Astrocyte (in vitro differentiated cells and primary cell): ENCODE results near the gene ITPR2. TPM values are rescaled to one million over a fixed set of nuclear protein-coding genes. Genes with fewer than 3 reads are reported as not detected.

Experiments
- DNase-seq: peaks from one replicate; pipeline ENCODE4 v3.0.0-alpha.2; 2010; ENCODE audit warnings: low read depth
- FAIRE-seq: peaks from 2 replicates; lab custom pipeline; 2011; peaks lifted over from hg19 to GRCh38; lab: Jason Lieb, UNC
- H2AFZ ChIP-seq: 2 replicates; pipeline ENCODE4 v1.6.0; 2012; ENCODE audit warnings: low read depth, low read length, inconsistent platforms
- H3K27ac ChIP-seq: 2 replicates; pipeline ENCODE4 v1.5.1; 2011; ENCODE audit warnings: low read depth, low read length, inconsistent platforms
- H3K27me3 ChIP-seq: 2 replicates; pipeline ENCODE4 v1.6.0; 2011; ENCODE audit warnings: low read length, inconsistent platforms; ENCODE audit not compliant: insufficient read depth
- H3K36me3 ChIP-seq: 2 replicates; pipeline ENCODE4 v1.5.1; 2011; ENCODE audit warnings: low read length, inconsistent platforms; ENCODE audit not compliant: insufficient read depth
- H3K4me1 ChIP-seq: 2 replicates; pipeline ENCODE4 v1.5.1; 2011; ENCODE audit warnings: low read length, inconsistent platforms; ENCODE audit not compliant: insufficient read depth
- H3K4me2 ChIP-seq: 2 replicates; pipeline ENCODE4 v1.6.0; 2012; ENCODE audit warnings: low read length, inconsistent platforms
- H3K4me3 ChIP-seq: 2 replicates; pipeline ENCODE4 v1.5.1; 2011; ENCODE audit warnings: low read depth, mild to moderate bottlenecking, low read length, inconsistent platforms; ENCODE audit not compliant: insufficient read depth
- H3K79me2 ChIP-seq: 2 replicates; pipeline ENCODE4 v1.6.0; 2012; ENCODE audit warnings: mild to moderate bottlenecking, low read length, inconsistent platforms; ENCODE audit not compliant: insufficient read depth
- H3K9ac ChIP-seq: 2 replicates; pipeline ENCODE4 v1.6.0; 2012; ENCODE audit warnings: mild to moderate bottlenecking, low read length, inconsistent platforms
- H3K9me3 ChIP-seq: 2 replicates; pipeline ENCODE4 v1.5.1; 2012; ENCODE audit warnings: low read depth, mild to moderate bottlenecking, low read length, inconsistent platforms; ENCODE audit not compliant: insufficient read depth
- H4K20me1 ChIP-seq: 2 replicates; pipeline ENCODE4 v1.6.0; 2012; ENCODE audit warnings: low read length, inconsistent platforms; ENCODE audit not compliant: insufficient read depth
- H3K27ac Mint-ChIP-seq: one replicate; pipeline ENCODE4 v1.8.0; 2021; ENCODE audit warnings: mild to moderate bottlenecking, mixed read lengths; ENCODE audit not compliant: unreplicated experiment
- H3K27me3 Mint-ChIP-seq: one replicate; pipeline ENCODE4 v1.8.0; 2021; ENCODE audit warnings: low read depth, mixed read lengths; ENCODE audit not compliant: unreplicated experiment
- H3K36me3 Mint-ChIP-seq: one replicate; pipeline ENCODE4 v1.8.0; 2021; ENCODE audit warnings: low read depth, mixed read lengths; ENCODE audit not compliant: unreplicated experiment
- H3K4me1 Mint-ChIP-seq: one replicate; pipeline ENCODE4 v1.8.0; 2021; ENCODE audit warnings: low read depth, mixed read lengths; ENCODE audit not compliant: unreplicated experiment
- H3K4me3 Mint-ChIP-seq: one replicate; pipeline ENCODE4 v1.8.0; 2021; ENCODE audit warnings: mild to moderate bottlenecking, moderate library complexity, mixed read lengths; ENCODE audit not compliant: unreplicated experiment
- H3K9me3 Mint-ChIP-seq: one replicate; pipeline ENCODE4 v1.8.0; 2021; ENCODE audit warnings: mild to moderate bottlenecking, mixed read lengths; ENCODE audit not compliant: unreplicated experiment
- EZH2 ChIP-seq: IDR thresholded peaks from 2 replicates; pipeline ENCODE4 v1.6.1; 2012; ENCODE audit warnings: mild to moderate bottlenecking, low read length, inconsistent platforms; ENCODE audit not compliant: insufficient read depth
- total RNA-seq: library from RNA; stranded (reverse); gene quantifications from 2 replicates; pipeline ENCODE4 v1.2.1, GENCODE V29; 2021
- TF ChIP-seq, protein P1 (sequence below): IDR thresholded peaks from 2 replicates; pipeline ENCODE4 v1.5.1; 2011; ENCODE audit warnings: low read depth, mild to moderate bottlenecking, inconsistent platforms, low read length, moderate library complexity; ENCODE audit not compliant: insufficient read depth

The ITPR2 gene
- total RNA-seq, 1 donor from 2014 or later = 24.4 TPM

GRCh38 chr12:26359576-26359975 lies 473.4 kb downstream of the ITPR2 start:
- DNase-seq = no peak
- FAIRE-seq = no peak

DNA sequence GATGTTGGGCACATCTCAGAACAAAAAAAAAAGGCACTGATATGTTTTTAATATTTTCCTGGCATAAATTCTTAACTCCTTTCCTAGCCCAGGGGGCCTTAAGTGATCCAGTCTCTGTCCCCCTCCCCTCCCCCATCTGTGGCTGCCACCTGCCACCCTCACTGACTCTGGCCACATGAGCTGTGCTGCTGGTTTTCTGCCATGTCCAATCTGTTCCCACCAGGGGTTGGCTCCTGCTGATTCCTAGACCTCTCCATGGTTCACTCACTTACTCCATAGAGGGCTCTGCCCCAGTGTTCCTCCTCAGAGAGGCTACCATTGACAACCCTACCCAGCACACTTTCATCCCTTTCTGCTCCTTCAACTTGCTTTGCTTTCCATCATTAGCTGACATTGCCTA lies 474.3 kb downstream of the ITPR2 start:
- H3K9me3 ChIP-seq = no peaks in the 10 kb centered on the region
- H3K4me1 Mint-ChIP-seq = no peaks in the 10 kb centered on the region
- H3K27me3 ChIP-seq = no peaks in the 10 kb centered on the region
- H3K36me3 ChIP-seq = no peaks in the 10 kb centered on the region
- no peak for FAIRE-seq
- no peaks in the 10 kb centered on the region for H4K20me1 ChIP-seq
- TF ChIP-seq EZH2 = no peak
- DNase-seq = no peak
- H3K4me2 ChIP-seq = no peak overlapping the region
- H3K4me1 ChIP-seq = no peaks in the 10 kb centered on the region
- H3K79me2 ChIP-seq = no peaks in the 10 kb centered on the region
- no peak overlapping the region for H3K4me3 Mint-ChIP-seq
- H2AFZ ChIP-seq = no peak overlapping the region
- peaks cover 1% of the 10 kb centered on the region for H3K9me3 Mint-ChIP-seq
- H3K36me3 Mint-ChIP-seq = no peaks in the 10 kb centered on the region
- no peak overlapping the region for H3K27ac ChIP-seq
- H3K27ac Mint-ChIP-seq = no peak overlapping the region
- no peak overlapping the region for H3K4me3 ChIP-seq
- no peak overlapping the region for H3K9ac ChIP-seq
- no peaks in the 10 kb centered on the region for H3K27me3 Mint-ChIP-seq

More at GRCh38 chr12:26359576-26359975, 473.4 kb downstream of the ITPR2 start:
- Histone ChIP-seq H3K27me3 (no peaks in the 10 kb centered on the region), H3K36me3 (no peaks in the 10 kb centered on the region), H3K4me1 (no peaks in the 10 kb centered on the region), H3K9ac (no peak overlapping the region), H4K20me1 (no peaks in the 10 kb centered on the region), H2AFZ (no peak overlapping the region), H3K79me2 (no peaks in the 10 kb centered on the region), H3K27ac (no peak overlapping the region), H3K9me3 (no peaks in the 10 kb centered on the region), H3K4me2 (no peak overlapping the region), H3K4me3 (no peak overlapping the region)
- Mint-ChIP-seq H3K4me1 (no peaks in the 10 kb centered on the region), H3K36me3 (no peaks in the 10 kb centered on the region), H3K4me3 (no peak overlapping the region), H3K27ac (no peak overlapping the region), H3K27me3 (no peaks in the 10 kb centered on the region), H3K9me3 (peaks cover 1% of the 10 kb centered on the region)
- TF ChIP-seq, protein P1, sequence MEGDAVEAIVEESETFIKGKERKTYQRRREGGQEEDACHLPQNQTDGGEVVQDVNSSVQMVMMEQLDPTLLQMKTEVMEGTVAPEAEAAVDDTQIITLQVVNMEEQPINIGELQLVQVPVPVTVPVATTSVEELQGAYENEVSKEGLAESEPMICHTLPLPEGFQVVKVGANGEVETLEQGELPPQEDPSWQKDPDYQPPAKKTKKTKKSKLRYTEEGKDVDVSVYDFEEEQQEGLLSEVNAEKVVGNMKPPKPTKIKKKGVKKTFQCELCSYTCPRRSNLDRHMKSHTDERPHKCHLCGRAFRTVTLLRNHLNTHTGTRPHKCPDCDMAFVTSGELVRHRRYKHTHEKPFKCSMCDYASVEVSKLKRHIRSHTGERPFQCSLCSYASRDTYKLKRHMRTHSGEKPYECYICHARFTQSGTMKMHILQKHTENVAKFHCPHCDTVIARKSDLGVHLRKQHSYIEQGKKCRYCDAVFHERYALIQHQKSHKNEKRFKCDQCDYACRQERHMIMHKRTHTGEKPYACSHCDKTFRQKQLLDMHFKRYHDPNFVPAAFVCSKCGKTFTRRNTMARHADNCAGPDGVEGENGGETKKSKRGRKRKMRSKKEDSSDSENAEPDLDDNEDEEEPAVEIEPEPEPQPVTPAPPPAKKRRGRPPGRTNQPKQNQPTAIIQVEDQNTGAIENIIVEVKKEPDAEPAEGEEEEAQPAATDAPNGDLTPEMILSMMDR = no peak
- TF ChIP-seq EZH2 = no peak

GRCh38 chr12:26347300-26347699 lies 485.7 kb downstream of the ITPR2 start:
- TF ChIP-seq, protein P1 = no peak
- no peak for TF ChIP-seq EZH2
- no peak overlapping the region for H3K9ac ChIP-seq
- FAIRE-seq = no peak

More at GRCh38 chr12:26347300-26347699, 485.7 kb downstream of the ITPR2 start:
- no peaks in the 10 kb centered on the region for H3K36me3 ChIP-seq
- no peak overlapping the region for H3K27ac ChIP-seq
- H2AFZ ChIP-seq = no peak overlapping the region
- Mint-ChIP-seq H3K4me3 (no peak overlapping the region), H3K36me3 (peaks cover 3% of the 10 kb centered on the region), H3K9me3 (no peaks in the 10 kb centered on the region), H3K27ac (no peak overlapping the region), H3K27me3 (peaks cover 3% of the 10 kb centered on the region), H3K4me1 (peaks cover 8% of the 10 kb centered on the region)
- H3K79me2 ChIP-seq = no peaks in the 10 kb centered on the region
- no peaks in the 10 kb centered on the region for H3K9me3 ChIP-seq
- no peak for DNase-seq
- no peaks in the 10 kb centered on the region for H3K27me3 ChIP-seq
- H4K20me1 ChIP-seq = no peaks in the 10 kb centered on the region
- H3K4me2 ChIP-seq = no peak overlapping the region
- no peak overlapping the region for H3K4me3 ChIP-seq
- peaks cover 17% of the 10 kb centered on the region for H3K4me1 ChIP-seq
